ENCODE measurements around the gene NR3C2. TPM values are rescaled to one million over a fixed set of nuclear protein-coding genes. Genes with fewer than 3 reads are reported as not detected.

NR3C2 gene
- total RNA-seq, 1 experiment from 2014 or later: 2.8 TPM

GRCh38 chr4:148170408-148171365, 271.5 kb downstream of the NR3C2 start:
- H2AFZ ChIP-seq (ENCODE audit: low read length): peak overlapping the region; percentile 58
- DNase-seq: peak; percentile 69
- peak overlapping the region; percentile 26 for H3K9ac ChIP-seq (ENCODE audit: low read length)
- H3K27ac ChIP-seq (ENCODE audit: low read length): peak overlapping the region; percentile 87
- no peaks in the 10 kb centered on the region for H3K79me2 ChIP-seq (ENCODE audit: low read length)
- no peaks in the 10 kb centered on the region for H3K9me2 ChIP-seq (replicated peaks; ENCODE audit: low read length)
- ChIA-PET CTCF (interaction anchor here (0.6 kb wide), 1 partner anchor 245 kb away, joined by 4 read pairs; no protein-coding TSS in a partner anchor), POLR2A (ENCODE audit: unreplicated experiment) (interaction anchor here (0.5 kb wide), 1 partner anchor 273 kb away, joined by 3 read pairs; no protein-coding TSS in a partner anchor)
- intact Hi-C loops (cut with micrococcal nuclease): loop anchor here (1.0 to 10.0 kb wide), 4 partner anchors 85 to 272 kb away; partner anchors contain the start of gene NR3C2
- H3F3A ChIP-seq (ENCODE audit: low read length, unreplicated experiment): peaks cover 4% of the 10 kb centered on the region
- no peak for TF ChIP-seq EZH2 (IDR thresholded peaks at IDR 0.05; ENCODE audit: low read length, unreplicated experiment)
- TF ChIP-seq CTCF (conservative IDR thresholded peaks at IDR 0.05; ENCODE audit: low read depth, low read length): no peak
- no peak for TF ChIP-seq EZH2phosphoT487 (IDR thresholded peaks at IDR 0.05; ENCODE audit: borderline replicate concordance, low read length)
- H4K20me1 ChIP-seq (ENCODE audit: low read length): no peaks in the 10 kb centered on the region
- H3K4me1 ChIP-seq (ENCODE audit: insufficient read depth, low read length): peaks cover 22% of the 10 kb centered on the region
- peak; percentile 84 for ATAC-seq
- BruUV-seq (replicated peaks): no TSS peak
- no peaks in the 10 kb centered on the region for H3K36me3 ChIP-seq (ENCODE audit: low read depth, low read length)
- H3K9me3 ChIP-seq (ENCODE audit: low read length): no peaks in the 10 kb centered on the region
- H3K4me2 ChIP-seq (ENCODE audit: low read length): peak overlapping the region; percentile 62
- no peak overlapping the region; the same call in 1 of the 2 replicates for H3K4me3 ChIP-seq (ENCODE audit: low read length)
- H3K27me3 ChIP-seq (ENCODE audit: low read length): no peaks in the 10 kb centered on the region

GRCh38 chr4:148166132-148166591, 276.1 kb downstream of the NR3C2 start:
- no peak overlapping the region for H3K9ac ChIP-seq (ENCODE audit: low read length)
- intact Hi-C loops (cut with micrococcal nuclease): no loop called here
- ATAC-seq (no peak), DNase-seq (no peak)
- peaks cover 4% of the 10 kb centered on the region for H3F3A ChIP-seq (ENCODE audit: low read length, unreplicated experiment)
- no TSS peak for BruUV-seq (replicated peaks)
- H2AFZ ChIP-seq (ENCODE audit: low read length): no peak overlapping the region
- no peak overlapping the region for H3K4me3 ChIP-seq (ENCODE audit: low read length)
- TF ChIP-seq EZH2phosphoT487 (IDR thresholded peaks at IDR 0.05; ENCODE audit: borderline replicate concordance, low read length): no peak
- no peak for TF ChIP-seq EZH2 (IDR thresholded peaks at IDR 0.05; ENCODE audit: low read length, unreplicated experiment)
- no peak for TF ChIP-seq CTCF (conservative IDR thresholded peaks at IDR 0.05; ENCODE audit: low read depth, low read length)
- H3K27me3 ChIP-seq (ENCODE audit: low read length): no peaks in the 10 kb centered on the region
- no peaks in the 10 kb centered on the region for H3K9me3 ChIP-seq (ENCODE audit: low read length)
- no peaks in the 10 kb centered on the region for H4K20me1 ChIP-seq (ENCODE audit: low read length)
- no peaks in the 10 kb centered on the region for H3K36me3 ChIP-seq (ENCODE audit: low read depth, low read length)
- no peak overlapping the region for H3K4me2 ChIP-seq (ENCODE audit: low read length)
- H3K79me2 ChIP-seq (ENCODE audit: low read length): no peaks in the 10 kb centered on the region
- ChIA-PET CTCF (no interaction called here), POLR2A (ENCODE audit: unreplicated experiment) (no interaction called here)
- peaks cover 17% of the 10 kb centered on the region for H3K4me1 ChIP-seq (ENCODE audit: insufficient read depth, low read length)
- H3K27ac ChIP-seq (ENCODE audit: low read length): no peak overlapping the region
- no peaks in the 10 kb centered on the region for H3K9me2 ChIP-seq (replicated peaks; ENCODE audit: low read length)
